ENCODE measurements around the gene KANSL1L.
"Not testable (repeated sequence)": the region's sequence is repeated elsewhere in the genome, so short reads cannot be mapped to it uniquely, and the experiment has no call there.

KANSL1L gene

GRCh38 chr2:210171309-210172218 is at the start of gene KANSL1L:
TSS of gene KANSL1L (minus strand) at chr2:210171409. CDS start at chr2:210154582, 16,827 bp downstream.
- DNase-seq (ENCODE audit: low read depth) = peak; percentile 91

- DNase-seq (ENCODE audit: low read depth) = no peak
Observed at GRCh38 chr2:210215120-210215519, 43.9 kb upstream of the KANSL1L start.

- no peak for DNase-seq (ENCODE audit: low read depth)
Observed at GRCh38 chr2:210210185-210210584, 39.0 kb upstream of the KANSL1L start.

GRCh38 chr2:210207929-210208328 is 36.7 kb upstream of the KANSL1L start:
- no peak for DNase-seq (ENCODE audit: low read depth)

- no peak for DNase-seq (ENCODE audit: low read depth)
Observed at GRCh38 chr2:210203558-210203957, 32.3 kb upstream of the KANSL1L start.

GRCh38 chr2:210203147-210203546 is 31.9 kb upstream of the KANSL1L start:
- no peak for DNase-seq (ENCODE audit: low read depth)

- DNase-seq (ENCODE audit: low read depth) = no peak
Observed at GRCh38 chr2:210199854-210200253, 28.6 kb upstream of the KANSL1L start.

GRCh38 chr2:210199186-210199765 is 28.1 kb upstream of the KANSL1L start:
- DNase-seq (ENCODE audit: low read depth) = no peak

- DNase-seq (ENCODE audit: low read depth) = no peak
Observed at GRCh38 chr2:210198326-210198725, 27.1 kb upstream of the KANSL1L start.

- no peak for DNase-seq (ENCODE audit: low read depth)
Observed at GRCh38 chr2:210197720-210198119, 26.5 kb upstream of the KANSL1L start.

- peak; percentile 8 for DNase-seq (ENCODE audit: low read depth)
Observed at GRCh38 chr2:210195101-210195852, 24.1 kb upstream of the KANSL1L start.

- DNase-seq (ENCODE audit: low read depth) = no peak
Observed at GRCh38 chr2:210190345-210190744, 19.1 kb upstream of the KANSL1L start.

- DNase-seq (ENCODE audit: low read depth) = no peak
Observed at GRCh38 chr2:210189452-210190138, 18.4 kb upstream of the KANSL1L start.

- DNase-seq (ENCODE audit: low read depth) = no peak
Observed at GRCh38 chr2:210188755-210189154, 17.5 kb upstream of the KANSL1L start.

GRCh38 chr2:210188190-210188589 is 17.0 kb upstream of the KANSL1L start:
- no peak for DNase-seq (ENCODE audit: low read depth)

- not testable (repeated sequence) for DNase-seq (ENCODE audit: low read depth)
Observed at GRCh38 chr2:210183936-210184335, 12.7 kb upstream of the KANSL1L start.

GRCh38 chr2:210181606-210182088 is 10.4 kb upstream of the KANSL1L start:
- DNase-seq (ENCODE audit: low read depth) = not testable (repeated sequence)

GRCh38 chr2:210181033-210181605 is 9.9 kb upstream of the KANSL1L start:
- DNase-seq (ENCODE audit: low read depth) = not testable (repeated sequence)

GRCh38 chr2:210180477-210180876 is 9.3 kb upstream of the KANSL1L start:
- no peak for DNase-seq (ENCODE audit: low read depth)

- no peak for DNase-seq (ENCODE audit: low read depth)
Observed at GRCh38 chr2:210179351-210179990, 8.3 kb upstream of the KANSL1L start.

GRCh38 chr2:210177769-210178168 is 6.6 kb upstream of the KANSL1L start:
- DNase-seq (ENCODE audit: low read depth) = no peak
